OCI-LY7 (cell line): ENCODE measurements around the gene TBKBP1. TPM values are rescaled to one million over a fixed set of nuclear protein-coding genes. Genes with fewer than 3 reads are reported as not detected.

Source experiments
- BruUV-seq: library from RNA; stranded (reverse); fragments of 400-500 nt; replicated peaks from 2 replicates; lab custom pipeline; 2021; lab: Mats Ljungman, UMichigan
- CTCF ChIA-PET: fragments of 300-600 bp; sonication (Branson Sonifier 250); formaldehyde crosslinking; loops from one replicate; lab custom pipeline; 2022; ENCODE audit warnings: antibody characterized with exemption; ENCODE audit not compliant: unreplicated experiment; lab: Charles Lee
- POLR2A ChIA-PET: fragments of 300-600 bp; sonication (Branson Sonifier 250); formaldehyde crosslinking; loops from one replicate; lab custom pipeline; 2022; ENCODE audit warnings: antibody characterized with exemption; lab: Charles Lee
- DNase-seq: peaks from one replicate; pipeline ENCODE4 v3.0.0-alpha.2; 2015; ENCODE audit warnings: low spot score
- H2AFZ ChIP-seq: fragments of 200-600 bp; sonication (generic), shearing (Covaris generic); 2 replicates; pipeline ENCODE4 v1.6.1; 2014; ENCODE audit warnings: mild to moderate bottlenecking, antibody characterized with exemption, low read length, moderate library complexity
- H3K27ac ChIP-seq: fragments of 200-600 bp; sonication (generic); 2 replicates; pipeline ENCODE4 v1.5.1; 2014; ENCODE audit warnings: mixed run types, low read depth, mild to moderate bottlenecking, moderate library complexity, low read length, inconsistent platforms; ENCODE audit not compliant: poor library complexity, severe bottlenecking
- H3K36me3 ChIP-seq: fragments of 200-600 bp; sonication (generic); 2 replicates; pipeline ENCODE4 v1.6.1; 2014; ENCODE audit warnings: mild to moderate bottlenecking, antibody characterized with exemption, low read length, moderate library complexity, mixed read lengths; ENCODE audit not compliant: insufficient read depth
- H3K4me1 ChIP-seq: fragments of 200-600 bp; sonication (generic); 2 replicates; pipeline ENCODE4 v1.5.1; 2014; ENCODE audit warnings: mild to moderate bottlenecking, low read length; ENCODE audit not compliant: insufficient read depth, poor library complexity, severe bottlenecking
- H3K4me2 ChIP-seq: fragments of 200-600 bp; sonication (generic); 2 replicates; pipeline ENCODE4 v1.6.1; 2014; ENCODE audit warnings: mild to moderate bottlenecking, low read length
- H3K4me3 ChIP-seq: fragments of 200-600 bp; sonication (generic); 2 replicates; pipeline ENCODE4 v1.5.1; 2014; ENCODE audit warnings: mild to moderate bottlenecking, low read depth, low read length; ENCODE audit not compliant: poor library complexity, severe bottlenecking
- H3K79me2 ChIP-seq: fragments of 200-600 bp; sonication (generic); 2 replicates; pipeline ENCODE4 v1.6.1; 2016; ENCODE audit warnings: low read depth, mild to moderate bottlenecking, low read length, moderate library complexity, mixed read lengths; ENCODE audit not compliant: insufficient read depth
- H3K9me2 ChIP-seq: fragments of 200-600 bp; sonication (generic); 2 replicates; pipeline ENCODE4 v1.6.1; 2016; ENCODE audit warnings: mild to moderate bottlenecking, low read length, mixed read lengths; ENCODE audit not compliant: insufficient read depth
- H3K9me3 ChIP-seq: fragments of 200-600 bp; sonication (generic); 2 replicates; pipeline ENCODE4 v1.6.1; 2014; ENCODE audit warnings: mild to moderate bottlenecking, mixed run types, low read length, mixed read lengths
- H4K20me1 ChIP-seq: fragments of 200-600 bp; sonication (generic); 2 replicates; pipeline ENCODE4 v1.6.1; 2014; ENCODE audit warnings: mild to moderate bottlenecking, antibody characterized with exemption, low read length, moderate library complexity, mixed read lengths; ENCODE audit not compliant: insufficient read depth
- EZH2phosphoT487 ChIP-seq: fragments of 200-600 bp; sonication (generic); IDR thresholded peaks from 2 replicates; pipeline ENCODE4 v1.6.1; 2018; ENCODE audit warnings: low read depth, borderline replicate concordance, mild to moderate bottlenecking, mixed run types, antibody characterized with exemption, low read length, moderate library complexity, mixed read lengths
- intact Hi-C: fragments of 100-400 bp; cut with micrococcal nuclease; formaldehyde crosslinking; loops from one replicate; pipeline ENCODE4 v1.10.0; 2022; ENCODE audit not compliant: unreplicated experiment
- total RNA-seq, 2 experiments: library from RNA; depleted of rRNA in 1 of 2; stranded (reverse); fragments of >200 nt in 1 of 2; shearing (Covaris generic) in 1 of 2; gene quantifications; 2 replicates each; pipeline ENCODE4 v1.2.3, GENCODE V29; 2014 to 2022
- TF ChIP-seq, protein P1 (sequence below): fragments of 200-600 bp; sonication (generic); conservative IDR thresholded peaks from 2 replicates; pipeline ENCODE4 v1.5.1; 2014; ENCODE audit warnings: mild to moderate bottlenecking, antibody characterized with exemption, low read length, moderate library complexity, mixed read lengths

The TBKBP1 gene
- total RNA-seq, 2 experiments from 2014 or later = 8.3 to 16.0 TPM

DNA sequence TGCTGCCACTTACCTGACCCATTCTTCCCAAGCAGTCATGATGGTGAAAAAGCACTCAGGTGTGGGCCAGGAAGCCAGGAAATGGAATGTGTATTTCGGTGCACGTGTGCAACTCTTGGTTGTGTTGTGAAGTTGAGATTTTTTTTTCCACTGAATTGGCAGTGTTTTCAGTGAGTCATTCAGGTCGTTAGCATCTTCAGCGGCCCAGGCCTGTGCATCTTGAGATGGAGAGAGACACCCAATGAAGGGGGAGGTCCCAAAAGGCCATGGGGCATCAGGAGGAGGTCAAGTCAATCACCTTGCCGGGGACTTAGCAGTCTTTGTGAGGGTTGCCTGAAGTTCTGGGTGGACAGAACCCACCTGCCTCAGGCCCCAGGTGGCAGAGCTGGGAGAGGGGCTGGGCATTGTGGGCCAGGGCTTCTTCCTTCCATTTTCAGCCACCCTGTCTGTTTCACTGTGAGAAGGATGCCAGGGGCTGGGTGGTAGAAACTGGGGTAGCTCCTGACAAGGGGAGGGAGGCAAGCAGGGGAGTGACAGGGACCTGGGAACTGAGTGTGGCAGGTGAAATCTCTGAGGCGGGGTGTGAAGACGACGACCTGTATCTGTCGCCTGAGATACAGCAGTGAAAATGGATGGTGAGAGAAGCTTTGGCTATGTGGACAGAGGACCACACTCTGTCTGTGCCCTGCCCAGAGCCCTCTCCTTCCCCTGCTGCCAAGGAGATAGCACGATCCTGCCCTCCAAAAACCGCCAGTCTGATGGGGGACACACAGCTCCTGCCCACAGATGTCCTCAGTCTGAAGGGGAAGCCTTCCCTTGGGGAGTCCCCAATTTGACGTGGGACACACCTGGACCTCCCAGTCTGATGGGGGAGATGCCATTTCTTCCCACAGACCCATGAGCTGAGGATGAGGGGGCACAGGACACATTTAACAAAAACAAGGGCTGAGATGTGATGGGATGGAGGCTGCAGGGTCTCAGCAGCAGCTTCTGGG is 11.9 kb downstream of the TBKBP1 start:
- Histone ChIP-seq H3K36me3 (no peaks in the 10 kb centered on the region), H3K79me2 (no peaks in the 10 kb centered on the region), H3K9me2 (no peaks in the 10 kb centered on the region), H3K4me3 (no peak overlapping the region), H3K27ac (no peak overlapping the region), H4K20me1 (no peaks in the 10 kb centered on the region), H2AFZ (no peak overlapping the region), H3K4me2 (no peak overlapping the region), H3K4me1 (peaks cover 34% of the 10 kb centered on the region), H3K9me3 (no peaks in the 10 kb centered on the region)
- POLR2A ChIA-PET = interaction anchor here (0.6 kb wide), 1 partner anchor 31 kb away, joined by 3 read pairs; no protein-coding TSS in a partner anchor
- intact Hi-C loops = no loop called here
- DNase-seq = no peak
- CTCF ChIA-PET = no interaction called here
- BruUV-seq = no TSS peak
- TF ChIP-seq, protein P1, sequence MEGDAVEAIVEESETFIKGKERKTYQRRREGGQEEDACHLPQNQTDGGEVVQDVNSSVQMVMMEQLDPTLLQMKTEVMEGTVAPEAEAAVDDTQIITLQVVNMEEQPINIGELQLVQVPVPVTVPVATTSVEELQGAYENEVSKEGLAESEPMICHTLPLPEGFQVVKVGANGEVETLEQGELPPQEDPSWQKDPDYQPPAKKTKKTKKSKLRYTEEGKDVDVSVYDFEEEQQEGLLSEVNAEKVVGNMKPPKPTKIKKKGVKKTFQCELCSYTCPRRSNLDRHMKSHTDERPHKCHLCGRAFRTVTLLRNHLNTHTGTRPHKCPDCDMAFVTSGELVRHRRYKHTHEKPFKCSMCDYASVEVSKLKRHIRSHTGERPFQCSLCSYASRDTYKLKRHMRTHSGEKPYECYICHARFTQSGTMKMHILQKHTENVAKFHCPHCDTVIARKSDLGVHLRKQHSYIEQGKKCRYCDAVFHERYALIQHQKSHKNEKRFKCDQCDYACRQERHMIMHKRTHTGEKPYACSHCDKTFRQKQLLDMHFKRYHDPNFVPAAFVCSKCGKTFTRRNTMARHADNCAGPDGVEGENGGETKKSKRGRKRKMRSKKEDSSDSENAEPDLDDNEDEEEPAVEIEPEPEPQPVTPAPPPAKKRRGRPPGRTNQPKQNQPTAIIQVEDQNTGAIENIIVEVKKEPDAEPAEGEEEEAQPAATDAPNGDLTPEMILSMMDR = no peak
- no peak for TF ChIP-seq EZH2phosphoT487

DNA sequence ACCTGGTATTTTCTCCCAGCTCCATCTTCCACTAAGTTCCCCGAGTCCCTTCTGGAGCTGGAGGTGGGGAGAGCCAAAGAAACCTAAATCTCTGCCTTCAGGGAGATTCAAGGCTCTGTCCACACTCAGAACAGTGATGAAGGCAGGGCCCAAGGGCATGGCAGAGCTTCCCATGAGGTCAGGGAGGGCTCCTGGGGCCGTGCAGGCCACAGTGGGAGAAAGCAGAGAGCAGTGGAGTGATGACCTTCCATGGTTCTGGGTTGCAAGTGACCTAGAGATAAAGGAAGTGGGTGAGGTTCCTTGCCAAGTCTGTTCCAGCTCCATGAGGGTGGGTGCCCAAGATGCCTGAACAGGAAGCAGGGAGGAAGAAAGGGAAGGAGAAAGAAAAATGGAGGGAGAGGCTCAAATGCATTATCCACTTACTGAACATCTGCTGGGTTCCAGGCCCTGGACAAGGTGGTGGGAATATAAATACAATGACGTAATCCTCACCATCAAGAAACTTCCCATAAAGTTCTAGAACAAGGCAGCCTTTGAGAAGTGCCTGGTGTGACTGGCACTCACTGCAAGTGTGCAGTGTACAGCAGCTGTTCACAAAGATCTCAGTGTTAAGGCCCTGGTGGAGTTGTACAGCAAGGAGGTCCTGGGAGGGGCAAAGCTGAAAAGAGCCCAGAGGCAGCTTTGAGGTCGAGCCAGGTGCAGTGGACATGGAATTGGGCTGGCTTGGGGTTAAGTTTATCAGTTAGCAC is 13.3 kb downstream of the TBKBP1 start:
- Histone ChIP-seq H3K36me3 (no peaks in the 10 kb centered on the region), H3K4me2 (no peak overlapping the region), H3K4me3 (no peak overlapping the region), H3K27ac (no peak overlapping the region), H3K4me1 (peaks cover 34% of the 10 kb centered on the region), H3K9me3 (no peaks in the 10 kb centered on the region), H2AFZ (no peak overlapping the region), H3K9me2 (no peaks in the 10 kb centered on the region), H4K20me1 (no peaks in the 10 kb centered on the region), H3K79me2 (no peaks in the 10 kb centered on the region)
- CTCF ChIA-PET = interaction anchor here (0.6 kb wide), 1 partner anchor 21 kb away, joined by 3 read pairs; no protein-coding TSS in a partner anchor
- POLR2A ChIA-PET = no interaction called here
- no peak for TF ChIP-seq EZH2phosphoT487
- TF ChIP-seq, protein P1 = no peak
- no peak for DNase-seq
- no TSS peak for BruUV-seq
- intact Hi-C loops = no loop called here
